DOHH2 (cell line): Measurements from ENCODE around the gene MAP1LC3B2.

Experiments used
- H3F3A ChIP-seq: fragments of 200-600 bp; sonication (generic), shearing (Covaris generic); 2 replicates; pipeline ENCODE4 v1.6.0; 2016; ENCODE audit warnings: antibody characterized with exemption, mild to moderate bottlenecking; ENCODE audit not compliant: control insufficient read depth, insufficient read depth
- H3K27ac ChIP-seq: fragments of 200-600 bp; sonication (generic); 2 replicates; pipeline ENCODE4 v1.5.1; 2014; ENCODE audit warnings: low read depth, mild to moderate bottlenecking, low read length, moderate library complexity
- H3K27me3 ChIP-seq: fragments of 200-600 bp; sonication (generic); 2 replicates; pipeline ENCODE4 v1.6.1; 2014; ENCODE audit warnings: mild to moderate bottlenecking, low read length, mixed read lengths; ENCODE audit not compliant: control insufficient read depth
- H3K36me3 ChIP-seq: fragments of 200-600 bp; sonication (generic); 2 replicates; pipeline ENCODE4 v1.6.1; 2014; ENCODE audit warnings: mild to moderate bottlenecking, low read length, moderate library complexity, mixed read lengths; ENCODE audit not compliant: control insufficient read depth
- H3K4me1 ChIP-seq: fragments of 200-600 bp; sonication (generic); 2 replicates; pipeline ENCODE4 v1.6.1; 2014; ENCODE audit warnings: mild to moderate bottlenecking, low read length, mixed read lengths; ENCODE audit not compliant: control insufficient read depth
- H3K4me2 ChIP-seq: fragments of 200-600 bp; sonication (generic); 2 replicates; pipeline ENCODE4 v1.6.0; 2014; ENCODE audit warnings: mild to moderate bottlenecking, low read length, moderate library complexity
- H3K4me3 ChIP-seq: fragments of 200-600 bp; sonication (generic); 2 replicates; pipeline ENCODE4 v1.5.1; 2014; ENCODE audit warnings: mild to moderate bottlenecking, low read length, mixed read lengths
- H3K79me2 ChIP-seq: fragments of 200-600 bp; sonication (generic); 2 replicates; pipeline ENCODE4 v1.6.1; 2014; ENCODE audit warnings: mild to moderate bottlenecking, low read length, mixed read lengths; ENCODE audit not compliant: control insufficient read depth
- H3K9me2 ChIP-seq: fragments of 200-600 bp; sonication (generic); replicated peaks from 2 replicates; pipeline ENCODE4 v1.6.1; 2014; ENCODE audit warnings: mild to moderate bottlenecking, low read length, mixed read lengths; ENCODE audit not compliant: control insufficient read depth
- H3K9me3 ChIP-seq: fragments of 200-600 bp; sonication (generic); 2 replicates; pipeline ENCODE4 v1.6.1; 2014; ENCODE audit warnings: antibody characterized with exemption, low read length, mixed read lengths; ENCODE audit not compliant: control insufficient read depth, insufficient read depth
- H4K20me1 ChIP-seq: fragments of 200-600 bp; sonication (generic); 2 replicates; pipeline ENCODE4 v1.6.0; 2014; ENCODE audit warnings: low read depth, mild to moderate bottlenecking, antibody characterized with exemption, low read length, moderate library complexity; ENCODE audit not compliant: control insufficient read depth, insufficient read depth
- EZH2phosphoT487 ChIP-seq: fragments of 200-600 bp; sonication (generic); IDR thresholded peaks from 2 replicates; pipeline ENCODE4 v1.6.1; 2017; ENCODE audit warnings: borderline replicate concordance, mild to moderate bottlenecking, antibody characterized with exemption, low read length, moderate library complexity, mixed read lengths
- TF ChIP-seq, protein P1 (sequence below): fragments of 200-600 bp; sonication (generic); IDR thresholded peaks from one replicate; pipeline ENCODE4 v1.5.1; 2014; ENCODE audit warnings: antibody characterized with exemption, mild to moderate bottlenecking, low read depth, low read length; ENCODE audit not compliant: poor library complexity, severe bottlenecking

Gene MAP1LC3B2

DNA sequence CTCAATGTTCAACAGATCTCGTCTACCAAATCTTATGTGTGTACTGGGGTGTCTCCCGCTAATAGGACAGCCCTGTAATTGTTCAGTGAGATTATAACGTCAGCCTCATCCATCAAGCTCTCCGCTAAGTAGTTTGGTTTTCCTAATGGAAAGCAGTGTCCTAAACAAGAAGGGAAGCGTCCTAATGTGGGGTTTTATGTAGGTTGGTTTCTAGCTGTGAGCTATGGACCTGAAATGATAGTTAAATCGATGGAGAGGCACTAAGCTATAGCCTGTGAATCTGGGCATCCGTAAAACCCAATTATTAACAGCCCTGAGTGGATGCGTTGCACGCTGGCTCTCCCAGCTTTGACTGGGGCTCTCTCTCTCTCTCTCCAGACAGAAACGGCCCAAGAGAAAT is 9.2 kb upstream of the MAP1LC3B2 start:
- Histone ChIP-seq H3F3A (no peaks in the 10 kb centered on the region; the same call in 1 of the 2 replicates), H3K36me3 (no peaks in the 10 kb centered on the region), H3K9me3 (no peaks in the 10 kb centered on the region), H3K27me3 (peaks cover 51% of the 10 kb centered on the region), H3K4me1 (peaks cover 27% of the 10 kb centered on the region), H3K27ac (no peak overlapping the region), H3K4me2 (no peak overlapping the region), H4K20me1 (no peaks in the 10 kb centered on the region), H3K9me2 (no peaks in the 10 kb centered on the region), H3K4me3 (no peak overlapping the region), H3K79me2 (no peaks in the 10 kb centered on the region)
- TF ChIP-seq, protein P1, sequence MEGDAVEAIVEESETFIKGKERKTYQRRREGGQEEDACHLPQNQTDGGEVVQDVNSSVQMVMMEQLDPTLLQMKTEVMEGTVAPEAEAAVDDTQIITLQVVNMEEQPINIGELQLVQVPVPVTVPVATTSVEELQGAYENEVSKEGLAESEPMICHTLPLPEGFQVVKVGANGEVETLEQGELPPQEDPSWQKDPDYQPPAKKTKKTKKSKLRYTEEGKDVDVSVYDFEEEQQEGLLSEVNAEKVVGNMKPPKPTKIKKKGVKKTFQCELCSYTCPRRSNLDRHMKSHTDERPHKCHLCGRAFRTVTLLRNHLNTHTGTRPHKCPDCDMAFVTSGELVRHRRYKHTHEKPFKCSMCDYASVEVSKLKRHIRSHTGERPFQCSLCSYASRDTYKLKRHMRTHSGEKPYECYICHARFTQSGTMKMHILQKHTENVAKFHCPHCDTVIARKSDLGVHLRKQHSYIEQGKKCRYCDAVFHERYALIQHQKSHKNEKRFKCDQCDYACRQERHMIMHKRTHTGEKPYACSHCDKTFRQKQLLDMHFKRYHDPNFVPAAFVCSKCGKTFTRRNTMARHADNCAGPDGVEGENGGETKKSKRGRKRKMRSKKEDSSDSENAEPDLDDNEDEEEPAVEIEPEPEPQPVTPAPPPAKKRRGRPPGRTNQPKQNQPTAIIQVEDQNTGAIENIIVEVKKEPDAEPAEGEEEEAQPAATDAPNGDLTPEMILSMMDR: no peak
- TF ChIP-seq EZH2phosphoT487: no peak

GRCh38 chr12:116551151-116551550 is 8.0 kb upstream of the MAP1LC3B2 start:
- Histone ChIP-seq H4K20me1 (no peaks in the 10 kb centered on the region), H3K4me2 (no peak overlapping the region), H3K27ac (no peak overlapping the region), H3K4me1 (peaks cover 27% of the 10 kb centered on the region), H3K36me3 (no peaks in the 10 kb centered on the region), H3K27me3 (peaks cover 53% of the 10 kb centered on the region), H3K9me3 (no peaks in the 10 kb centered on the region), H3K4me3 (no peak overlapping the region), H3F3A (no peaks in the 10 kb centered on the region; the same call in 1 of the 2 replicates), H3K79me2 (no peaks in the 10 kb centered on the region), H3K9me2 (no peaks in the 10 kb centered on the region)
- TF ChIP-seq, protein P1: no peak
- no peak for TF ChIP-seq EZH2phosphoT487

- H3K9me3 ChIP-seq: no peaks in the 10 kb centered on the region
- no peak overlapping the region for H3K27ac ChIP-seq
- H3F3A ChIP-seq: no peaks in the 10 kb centered on the region; the same call in 1 of the 2 replicates
- H3K79me2 ChIP-seq: no peaks in the 10 kb centered on the region
- no peaks in the 10 kb centered on the region for H3K9me2 ChIP-seq
- peaks cover 57% of the 10 kb centered on the region for H3K27me3 ChIP-seq
- peaks cover 27% of the 10 kb centered on the region for H3K4me1 ChIP-seq
- no peaks in the 10 kb centered on the region for H3K36me3 ChIP-seq
- H3K4me3 ChIP-seq: no peak overlapping the region
- no peak for TF ChIP-seq EZH2phosphoT487
- TF ChIP-seq, protein P1: no peak
- no peak overlapping the region for H3K4me2 ChIP-seq
- H4K20me1 ChIP-seq: no peaks in the 10 kb centered on the region
Observed at GRCh38 chr12:116551619-116551951, 7.6 kb upstream of the MAP1LC3B2 start.
